K562 (cell line): ENCODE measurements around the gene RBM34. TPM values are rescaled to one million over a fixed set of nuclear protein-coding genes. Genes with fewer than 3 reads are reported as not detected.

Source experiments
- ATAC-seq: fragments of 200-7000 bp; cut with Tn5 transposase; 3 replicates; pipeline ENCODE4 v1.9.1; 2020; ENCODE audit warnings: moderate library complexity
- BruUV-seq: library from RNA; stranded (reverse); fragments of 400-500 nt; replicated peaks from 2 replicates; lab custom pipeline; 2021; lab: Mats Ljungman, UMichigan
- CTCF ChIA-PET: fragments of 300-600 bp; formaldehyde crosslinking; extraction: SDS; loops from one replicate; lab custom pipeline; 2021; ENCODE audit warnings: low intra/inter-chr PET ratio; lab: Yijun Ruan, JAX
- POLR2A ChIA-PET: fragments of 300-600, 350-650 bp; sonication (Branson Sonifier 250); formaldehyde crosslinking; extraction: SDS; loops from one replicate; lab custom pipeline; 2021; ENCODE audit warnings: antibody characterized with exemption, inconsistent platforms; lab: Yijun Ruan, JAX
- DNase-seq, 4 experiments: peaks; one replicate each; pipeline versions ENCODE4 v3.0.0 to v3.0.0-alpha.2; 2011 to 2018; ENCODE audit warnings: low spot score in 3 of 4, mixed read lengths in 3 of 4; ENCODE audit errors: extremely low read depth in 1 of 4
- FAIRE-seq: peaks from 2 replicates; lab custom pipeline; 2011; peaks lifted over from hg19 to GRCh38; lab: Jason Lieb, UNC
- H2AFZ ChIP-seq: 2 replicates; pipeline ENCODE4 v1.6.0; 2011; ENCODE audit warnings: low read depth, low read length, control low read depth, inconsistent platforms
- H3K27ac ChIP-seq: fragments of 200-600 bp; 3 replicates; pipeline ENCODE4 v1.8.0; 2011; ENCODE audit warnings: low read depth, mild to moderate bottlenecking, control low read depth, inconsistent platforms, low read length, moderate library complexity, mixed read lengths; ENCODE audit errors: extremely low read depth
- H3K27me3 ChIP-seq, 2 experiments: fragments of 300-600 bp in 1 of 2; 2 replicates in 1 of 2; 3 replicates in 1 of 2; pipeline versions ENCODE4 v1.6.0 to v1.8.0; 2011; ENCODE audit warnings: inconsistent platforms in 2 of 2, low read length in 2 of 2, mild to moderate bottlenecking in 1 of 2, mixed read lengths in 1 of 2, moderate library complexity in 1 of 2; ENCODE audit not compliant: control insufficient read depth in 2 of 2, insufficient read depth in 2 of 2
- H3K36me3 ChIP-seq: fragments of 300-600 bp; 3 replicates; pipeline ENCODE4 v1.8.0; 2011; ENCODE audit warnings: mild to moderate bottlenecking, low read length, inconsistent platforms; ENCODE audit not compliant: control insufficient read depth, insufficient read depth
- H3K4me1 ChIP-seq, 2 experiments: fragments of 200-600 bp in 1 of 2; replicated peaks in 1 of 2; 2 replicates in 1 of 2; 3 replicates in 1 of 2; pipeline versions ENCODE4 v1.5.1 to v1.8.0; 2011; ENCODE audit warnings: inconsistent platforms in 2 of 2, low read length in 2 of 2, mild to moderate bottlenecking in 1 of 2, mixed read lengths in 1 of 2, moderate library complexity in 1 of 2; ENCODE audit not compliant: control insufficient read depth in 2 of 2, insufficient read depth in 2 of 2
- H3K4me2 ChIP-seq: 2 replicates; pipeline ENCODE4 v1.6.1; 2011; ENCODE audit warnings: low read length, control low read depth, inconsistent platforms, mixed read lengths; ENCODE audit not compliant: insufficient read depth
- H3K4me3 ChIP-seq: fragments of 200-600 bp; sonication (generic), shearing (Covaris generic); 2 replicates; pipeline ENCODE4 v1.5.1; 2016; ENCODE audit warnings: control low read depth, inconsistent platforms
- H3K79me2 ChIP-seq: fragments of 200-600 bp; 3 replicates; pipeline ENCODE4 v1.8.0; 2011; ENCODE audit warnings: low read length, inconsistent platforms; ENCODE audit not compliant: control insufficient read depth, insufficient read depth
- H3K9ac ChIP-seq, 2 experiments: 2 replicates each; pipeline versions ENCODE4 v1.6.0 to v1.6.1; 2011; ENCODE audit warnings: low read depth in 2 of 2, low read length in 2 of 2, control low read depth in 1 of 2, inconsistent platforms in 1 of 2, mild to moderate bottlenecking in 1 of 2, mixed read lengths in 1 of 2; ENCODE audit not compliant: insufficient read depth in 1 of 2
- H3K9me1 ChIP-seq: one replicate; pipeline ENCODE4 v1.6.0; 2011; ENCODE audit warnings: inconsistent platforms, mild to moderate bottlenecking, low read length, moderate library complexity; ENCODE audit not compliant: control insufficient read depth, insufficient read depth
- H3K9me3 ChIP-seq: replicated peaks from 2 replicates; pipeline ENCODE4 v1.5.1; 2011; ENCODE audit warnings: low read depth, low read length, inconsistent platforms; ENCODE audit not compliant: control insufficient read depth, insufficient read depth
- H4K20me1 ChIP-seq: replicated peaks from 2 replicates; pipeline ENCODE4 v1.6.1; 2011; ENCODE audit warnings: low read length, inconsistent platforms, mixed read lengths; ENCODE audit not compliant: control insufficient read depth, insufficient read depth
- EHMT2 ChIP-seq: fragments of 450-650 bp; IDR thresholded peaks from 2 replicates; pipeline ENCODE4 v1.6.1; 2018; ENCODE audit warnings: antibody characterized with exemption
- NUFIP1 ChIP-seq: fragments of 450-650 bp; IDR thresholded peaks from 2 replicates; pipeline ENCODE4 v1.6.1; 2018; ENCODE audit not compliant: partially characterized antibody
- RBM25 ChIP-seq: fragments of 200-400 bp; formaldehyde crosslinking; IDR thresholded peaks from 2 replicates; pipeline ENCODE4 v1.6.1; 2018; ENCODE audit warnings: low read length, low read depth, moderate library complexity; ENCODE audit not compliant: severe bottlenecking
- ZFP36 ChIP-seq: fragments of 150-350 bp; IDR thresholded peaks from 2 replicates; pipeline ENCODE4 v1.6.1; 2018; ENCODE audit warnings: low read length, low read depth; ENCODE audit not compliant: partially characterized antibody
- WGBS: fragments of 100-300 bp; shearing (Covaris generic); methylation state at CpG from one replicate; pipeline ENCODE4 v1.1.6; 2016; ENCODE audit warnings: low coverage, mixed read lengths; ENCODE audit not compliant: insufficient coverage; ENCODE audit errors: missing lambda C conversion rate; 5-methylcytosine and 5-hydroxymethylcytosine counted together
- in situ Hi-C: fragments of 300-500 bp; cut with MboI; formaldehyde crosslinking; loops from 4 replicates; pipeline ENCODE4 v1.15.0; 2018; ENCODE audit warnings: inconsistent platforms, mixed read lengths
- intact Hi-C: fragments of 100-400 bp; cut with micrococcal nuclease; formaldehyde crosslinking; loops from 2 replicates; pipeline ENCODE4 v1.14.2; 2022
- polyA plus RNA-seq, 8 experiments: library from polyadenylated mRNA; depleted of rRNA in 4 of 8; stranded (reverse) in 5 of 8; unstranded in 3 of 8; fragments of >200 nt; fragmentation: Nextera tagmentation in 2 of 8; fragmentation: Illumina TruSeq in 1 of 8; extraction: Ambion mirVana in 2 of 8; extraction: Trizol in 1 of 8; gene quantifications; 2 replicates each; pipeline versions ENCODE4 v1.2.1 to v1.2.3, GENCODE V29; 2011 to 2014; ENCODE audit warnings: inconsistent platforms in 1 of 8, missing spikeins in 1 of 8
- total RNA-seq, 7 experiments: library from RNA; depleted of rRNA in 6 of 7; stranded (reverse); fragments of >200 nt in 6 of 7; fragmentation: Illumina TruSeq in 2 of 7; extraction: Trizol in 2 of 7; gene quantifications; 2 replicates each; pipeline versions ENCODE4 v1.2.1 to v1.2.3, GENCODE V29; 2011 to 2021; ENCODE audit warnings: low replicate concordance in 1 of 7
- TF ChIP-seq, protein P1 (sequence below), 3 experiments: fragments of 200-800 bp in 1 of 3; fragments of 250-450 bp in 1 of 3; fragments of 450-650 bp in 1 of 3; sonication (Bioruptor Pico) in 1 of 3; sonication (Bioruptor generic) in 1 of 3; formaldehyde crosslinking in 1 of 3; IDR thresholded peaks; 2 replicates each; pipeline versions ENCODE4 v1.6.1 to v1.8.0; 2016 to 2022; ENCODE audit warnings: mild to moderate bottlenecking in 2 of 3, missing genetic modification characterization in 2 of 3, missing compliant biosample characterization in 1 of 3, moderate library complexity in 1 of 3

Gene RBM34
- total and polyA plus RNA-seq, 9 of the 15 experiments (the other 6 are each of a cell fraction or from before 2014, with no cell fraction given), result 64.0 to 178 (median 124) TPM

- CTCF ChIA-PET, result no interaction called here
- WGBS, result 96% methylated on average over 3 of the region's 3 CpGs
Measured at GRCh38 chr1:235205687-235206086, 44.6 kb upstream of the RBM34 start.

More at GRCh38 chr1:235205687-235206086, 44.6 kb upstream of the RBM34 start:
- Histone ChIP-seq H3K27ac (no peak overlapping the region), H4K20me1 (no peaks in the 10 kb centered on the region), H3K79me2 (no peaks in the 10 kb centered on the region), H3K4me2 (no peak overlapping the region), H3K9me3 (no peaks in the 10 kb centered on the region), H3K9ac (no peak overlapping the region), H3K27me3 (no peaks in the 10 kb centered on the region), H3K4me3 (no peak overlapping the region), H2AFZ (no peak overlapping the region), H3K9me1 (no peaks in the 10 kb centered on the region), H3K36me3 (peaks cover 30% of the 10 kb centered on the region; the same call in 2 of the 3 replicates), H3K4me1 (peaks cover 0 to 15% of the 10 kb centered on the region in 2 experiments; a peak in 2 of 5 replicates)
- no peak for ATAC-seq
- no TSS peak for BruUV-seq
- intact Hi-C loops, result no loop called here
- FAIRE-seq, result no peak
- in situ Hi-C loops, result no loop called here
- peak; percentile 82 for TF ChIP-seq ZFP36
- TF ChIP-seq RBM25, result peak; percentile 80
- no peak for TF ChIP-seq NUFIP1
- TF ChIP-seq EHMT2, result no peak
- TF ChIP-seq, protein P1, sequence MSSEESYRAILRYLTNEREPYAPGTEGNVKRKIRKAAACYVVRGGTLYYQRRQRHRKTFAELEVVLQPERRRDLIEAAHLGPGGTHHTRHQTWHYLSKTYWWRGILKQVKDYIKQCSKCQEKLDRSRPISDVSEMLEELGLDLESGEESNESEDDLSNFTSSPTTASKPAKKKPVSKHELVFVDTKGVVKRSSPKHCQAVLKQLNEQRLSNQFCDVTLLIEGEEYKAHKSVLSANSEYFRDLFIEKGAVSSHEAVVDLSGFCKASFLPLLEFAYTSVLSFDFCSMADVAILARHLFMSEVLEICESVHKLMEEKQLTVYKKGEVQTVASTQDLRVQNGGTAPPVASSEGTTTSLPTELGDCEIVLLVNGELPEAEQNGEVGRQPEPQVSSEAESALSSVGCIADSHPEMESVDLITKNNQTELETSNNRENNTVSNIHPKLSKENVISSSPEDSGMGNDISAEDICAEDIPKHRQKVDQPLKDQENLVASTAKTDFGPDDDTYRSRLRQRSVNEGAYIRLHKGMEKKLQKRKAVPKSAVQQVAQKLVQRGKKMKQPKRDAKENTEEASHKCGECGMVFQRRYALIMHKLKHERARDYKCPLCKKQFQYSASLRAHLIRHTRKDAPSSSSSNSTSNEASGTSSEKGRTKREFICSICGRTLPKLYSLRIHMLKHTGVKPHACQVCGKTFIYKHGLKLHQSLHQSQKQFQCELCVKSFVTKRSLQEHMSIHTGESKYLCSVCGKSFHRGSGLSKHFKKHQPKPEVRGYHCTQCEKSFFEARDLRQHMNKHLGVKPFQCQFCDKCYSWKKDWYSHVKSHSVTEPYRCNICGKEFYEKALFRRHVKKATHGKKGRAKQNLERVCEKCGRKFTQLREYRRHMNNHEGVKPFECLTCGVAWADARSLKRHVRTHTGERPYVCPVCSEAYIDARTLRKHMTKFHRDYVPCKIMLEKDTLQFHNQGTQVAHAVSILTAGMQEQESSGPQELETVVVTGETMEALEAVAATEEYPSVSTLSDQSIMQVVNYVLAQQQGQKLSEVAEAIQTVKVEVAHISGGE (CRISPR knock-in tag; IDR thresholded peaks at IDR 0.05), result no peak
- POLR2A ChIA-PET, result no interaction called here
- DNase-seq, result no peak
